SK-N-MC (cell line): ENCODE data around the gene KRTAP5-7.
"Not testable (repeated sequence)": the region's sequence is repeated elsewhere in the genome, so short reads cannot be mapped to it uniquely, and the experiment has no call there.

ENCODE experiments used
- DNase-seq: peaks from one replicate; pipeline ENCODE4 v3.0.0-alpha.2; 2011; ENCODE audit warnings: low read depth, low spot score
- H3K27ac ChIP-seq: fragments of 200-600 bp; sonication (generic); 2 replicates; pipeline ENCODE4 v1.5.1; 2016; ENCODE audit warnings: mixed run types
- H3K36me3 ChIP-seq: fragments of 200-600 bp; sonication (generic); 2 replicates; pipeline ENCODE4 v1.6.1; 2017; ENCODE audit warnings: antibody characterized with exemption, low read length, mixed read lengths; ENCODE audit not compliant: insufficient read depth
- H3K4me3 ChIP-seq: fragments of 200-600 bp; sonication (generic); 2 replicates; pipeline ENCODE4 v1.5.1; 2016
- H3K9ac ChIP-seq: fragments of 200-600 bp; sonication (generic); 2 replicates; pipeline ENCODE4 v1.8.0; 2017; ENCODE audit warnings: mixed run types, mixed read lengths; ENCODE audit not compliant: insufficient read length
- H3K9me3 ChIP-seq: fragments of 200-600 bp; sonication (generic); 2 replicates; pipeline ENCODE4 v1.6.1; 2017; ENCODE audit warnings: low read depth, mild to moderate bottlenecking, antibody characterized with exemption, low read length, moderate library complexity, mixed read lengths
- EZH2 ChIP-seq: fragments of 200-600 bp; sonication (generic); IDR thresholded peaks from one replicate; pipeline ENCODE4 v1.6.1; 2017; ENCODE audit warnings: antibody characterized with exemption
- FOXP2 ChIP-seq: optimal IDR thresholded peaks from 2 replicates; pipeline ENCODE3; 2011; ENCODE audit warnings: mild to moderate bottlenecking, moderate library complexity; ENCODE audit not compliant: insufficient read depth; ENCODE audit errors: extremely low read length, control extremely low read depth
- POLR2AphosphoS5 ChIP-seq: IDR thresholded peaks from 2 replicates; pipeline ENCODE4 v1.6.1; 2012; ENCODE audit warnings: mild to moderate bottlenecking, low read depth, low read length, borderline replicate concordance

KRTAP5-7 gene

GRCh38 chr11:71568704-71569349, 41.8 kb downstream of the KRTAP5-7 start:
- TF ChIP-seq FOXP2 (no peak), POLR2AphosphoS5 (no peak), EZH2 (no peak)
- Histone ChIP-seq H3K9ac (no peak overlapping the region), H3K36me3 (no peaks in the 10 kb centered on the region), H3K27ac (no peak overlapping the region), H3K9me3 (no peaks in the 10 kb centered on the region), H3K4me3 (no peak overlapping the region)
- no peak for DNase-seq

- not testable (repeated sequence) for H3K4me3 ChIP-seq, DNase-seq
Observed at GRCh38 chr11:71571101-71571850, 44.2 kb downstream of the KRTAP5-7 start.

GRCh38 chr11:71572811-71573210, 45.7 kb downstream of the KRTAP5-7 start:
- Histone ChIP-seq H3K36me3 (no peaks in the 10 kb centered on the region), H3K9me3 (no peaks in the 10 kb centered on the region), H3K27ac (no peak overlapping the region), H3K9ac (no peak overlapping the region), H3K4me3 (no peak overlapping the region)
- DNase-seq: no peak
- no peak for TF ChIP-seq POLR2AphosphoS5
- TF ChIP-seq FOXP2: no peak
- TF ChIP-seq EZH2: no peak

More at GRCh38 chr11:71571101-71571850, 44.2 kb downstream of the KRTAP5-7 start:
- H3K36me3 ChIP-seq, H3K9ac ChIP-seq, H3K27ac ChIP-seq, H3K9me3 ChIP-seq: not testable (repeated sequence)

- Histone ChIP-seq H3K9ac (no peak overlapping the region), H3K9me3 (no peaks in the 10 kb centered on the region), H3K36me3 (no peaks in the 10 kb centered on the region), H3K27ac (no peak overlapping the region), H3K4me3 (no peak overlapping the region)
- no peak for TF ChIP-seq EZH2
- no peak for TF ChIP-seq POLR2AphosphoS5
- TF ChIP-seq FOXP2: no peak
- DNase-seq: no peak
Observed at GRCh38 chr11:71574418-71574817, 47.4 kb downstream of the KRTAP5-7 start.

- Histone ChIP-seq H3K9ac (no peak overlapping the region), H3K4me3 (no peak overlapping the region), H3K36me3 (no peaks in the 10 kb centered on the region), H3K27ac (no peak overlapping the region), H3K9me3 (no peaks in the 10 kb centered on the region)
- TF ChIP-seq EZH2: no peak
- TF ChIP-seq POLR2AphosphoS5: no peak
- no peak for TF ChIP-seq FOXP2
- DNase-seq: no peak
Observed at GRCh38 chr11:71575723-71576424, 48.8 kb downstream of the KRTAP5-7 start.

- not testable (repeated sequence) for H3K27ac ChIP-seq, DNase-seq, H3K4me3 ChIP-seq, H3K9ac ChIP-seq, H3K36me3 ChIP-seq, H3K9me3 ChIP-seq
Observed at GRCh38 chr11:71576688-71577465, 49.8 kb downstream of the KRTAP5-7 start.

- no peak for DNase-seq
- Histone ChIP-seq H3K4me3 (no peak overlapping the region), H3K9ac (no peak overlapping the region), H3K27ac (no peak overlapping the region), H3K36me3 (no peaks in the 10 kb centered on the region), H3K9me3 (no peaks in the 10 kb centered on the region)
- TF ChIP-seq EZH2 (no peak), FOXP2 (no peak), POLR2AphosphoS5 (no peak)
Observed at GRCh38 chr11:71577469-71578004, 50.5 kb downstream of the KRTAP5-7 start.
